Measurements from ENCODE around the gene ZBTB25.

The ZBTB25 gene

GRCh38 chr14:64516969-64517368, 13.3 kb upstream of the ZBTB25 start:
- no peak for DNase-seq (ENCODE audit: low read depth in 2 of 2)

GRCh38 chr14:64515053-64515452, 11.4 kb upstream of the ZBTB25 start:
- no peak for DNase-seq (ENCODE audit: low read depth in 2 of 2)

GRCh38 chr14:64513271-64513670, 9.6 kb upstream of the ZBTB25 start:
- DNase-seq (ENCODE audit: low read depth in 2 of 2), result no peak

- peak; percentile 43 to 50 for DNase-seq (ENCODE audit: low read depth in 2 of 2)
These were observed 7.4 kb upstream of the ZBTB25 start for GRCh38 chr14:64510825-64511671.

GRCh38 chr14:64509036-64509435, 5.4 kb upstream of the ZBTB25 start:
- no peak for DNase-seq (ENCODE audit: low read depth in 2 of 2)

GRCh38 chr14:64508215-64508776, 4.7 kb upstream of the ZBTB25 start:
- DNase-seq (ENCODE audit: low read depth in 2 of 2), result no peak

- no peak for DNase-seq (ENCODE audit: low read depth in 2 of 2)
These were observed 3.9 kb upstream of the ZBTB25 start for GRCh38 chr14:64507376-64508156.

- DNase-seq (ENCODE audit: low read depth in 2 of 2), result no peak
These were observed 3.1 kb upstream of the ZBTB25 start for GRCh38 chr14:64506721-64507120.

GRCh38 chr14:64504897-64505794, 1.5 kb upstream of the ZBTB25 start:
- DNase-seq (ENCODE audit: low read depth in 2 of 2), result peak; percentile 73 to 77

- peak; percentile 70 to 75 for DNase-seq (ENCODE audit: low read depth in 2 of 2)
These were observed 765 bp upstream of the ZBTB25 start, which contains the start of gene ZBTB1 for GRCh38 chr14:64504310-64504896. Gene ZBTB1 (plus strand): TSS chr14:64504770. CDS start chr14:64521505, 16,735 bp downstream.

GRCh38 chr14:64502887-64503433, 678 bp downstream of the ZBTB25 start:
- DNase-seq (ENCODE audit: low read depth in 2 of 2), result no peak

- DNase-seq (ENCODE audit: low read depth in 2 of 2), result no peak
These were observed 1.2 kb downstream of the ZBTB25 start for GRCh38 chr14:64502456-64502855.

GRCh38 chr14:64501411-64502171, 2.0 kb downstream of the ZBTB25 start:
- DNase-seq (ENCODE audit: low read depth in 2 of 2), result no peak

- no peak for DNase-seq (ENCODE audit: low read depth in 2 of 2)
These were observed 3.5 kb downstream of the ZBTB25 start for GRCh38 chr14:64500088-64500487.

GRCh38 chr14:64496764-64497163, 6.9 kb downstream of the ZBTB25 start:
- no peak for DNase-seq (ENCODE audit: low read depth in 2 of 2)

- no peak for DNase-seq (ENCODE audit: low read depth in 2 of 2)
These were observed 8.4 kb downstream of the ZBTB25 start for GRCh38 chr14:64495252-64495651.

- DNase-seq (ENCODE audit: low read depth in 2 of 2), result no peak
These were observed 10.2 kb downstream of the ZBTB25 start for GRCh38 chr14:64493455-64493854.

- no peak for DNase-seq (ENCODE audit: low read depth in 2 of 2)
These were observed 12.0 kb downstream of the ZBTB25 start for GRCh38 chr14:64491637-64492036.

GRCh38 chr14:64488590-64489099, 15.0 kb downstream of the ZBTB25 start:
- DNase-seq (ENCODE audit: low read depth in 2 of 2), result no peak
